Transverse colon (tissue), 3 donors: ENCODE results near the gene TUBA8.

Source experiments
- POLR2A ChIP-seq: fragments of 450-650 bp; IDR thresholded peaks from one replicate; pipeline ENCODE4 v1.6.1; 2016; ENCODE audit warnings: antibody characterized with exemption, mild to moderate bottlenecking, moderate library complexity
- TF ChIP-seq, protein P1 (sequence below), 5 experiments: fragments of 200-600 bp in 3 of 5; fragments of 450-650 bp in 2 of 5; sonication (generic) in 3 of 5; IDR thresholded peaks; 1 replicate in 2 of 5; 2 replicates in 3 of 5; pipeline ENCODE4 v1.5.1; 2016 to 2017; ENCODE audit warnings: antibody characterized with exemption in 5 of 5, inconsistent platforms in 3 of 5, mild to moderate bottlenecking in 2 of 5, moderate library complexity in 1 of 5

DNA sequence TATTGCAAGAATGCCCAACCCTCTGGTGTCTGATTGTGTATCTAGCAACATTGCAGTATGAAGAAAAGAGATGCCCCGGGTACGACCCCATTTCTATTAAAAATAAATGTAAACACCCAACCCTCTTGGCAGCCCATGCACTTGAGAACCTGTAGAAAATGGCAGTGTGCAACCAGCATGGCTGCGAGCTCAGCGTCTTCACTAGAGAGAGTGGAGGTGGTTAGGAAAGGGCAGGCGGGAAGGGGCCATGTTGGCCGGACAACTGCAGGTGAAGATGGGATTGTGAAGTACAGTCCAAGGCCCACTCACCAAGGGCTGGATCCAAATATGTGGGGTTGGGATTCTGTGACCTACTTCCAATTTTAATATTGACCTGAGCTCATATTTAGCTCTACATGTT, 16.9 kb upstream of the TUBA8 start:
- TF ChIP-seq, protein P1, sequence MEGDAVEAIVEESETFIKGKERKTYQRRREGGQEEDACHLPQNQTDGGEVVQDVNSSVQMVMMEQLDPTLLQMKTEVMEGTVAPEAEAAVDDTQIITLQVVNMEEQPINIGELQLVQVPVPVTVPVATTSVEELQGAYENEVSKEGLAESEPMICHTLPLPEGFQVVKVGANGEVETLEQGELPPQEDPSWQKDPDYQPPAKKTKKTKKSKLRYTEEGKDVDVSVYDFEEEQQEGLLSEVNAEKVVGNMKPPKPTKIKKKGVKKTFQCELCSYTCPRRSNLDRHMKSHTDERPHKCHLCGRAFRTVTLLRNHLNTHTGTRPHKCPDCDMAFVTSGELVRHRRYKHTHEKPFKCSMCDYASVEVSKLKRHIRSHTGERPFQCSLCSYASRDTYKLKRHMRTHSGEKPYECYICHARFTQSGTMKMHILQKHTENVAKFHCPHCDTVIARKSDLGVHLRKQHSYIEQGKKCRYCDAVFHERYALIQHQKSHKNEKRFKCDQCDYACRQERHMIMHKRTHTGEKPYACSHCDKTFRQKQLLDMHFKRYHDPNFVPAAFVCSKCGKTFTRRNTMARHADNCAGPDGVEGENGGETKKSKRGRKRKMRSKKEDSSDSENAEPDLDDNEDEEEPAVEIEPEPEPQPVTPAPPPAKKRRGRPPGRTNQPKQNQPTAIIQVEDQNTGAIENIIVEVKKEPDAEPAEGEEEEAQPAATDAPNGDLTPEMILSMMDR (IDR thresholded peaks at IDR 0.05): no peak
- no peak for TF ChIP-seq POLR2A
